ENCODE measurements around the gene MRPL9. TPM values are rescaled to one million over a fixed set of nuclear protein-coding genes. Genes with fewer than 3 reads are reported as not detected.
A peak's percentile ranks its signal among the peaks of the same experiment; 100 is the strongest.

MRPL9 gene
- total and polyA plus RNA-seq, 4 experiments from 2014 or later = 75.5 to 160 (median 108) TPM

GRCh38 chr1:151718666-151719065 is 44.6 kb downstream of the MRPL9 start:
- peaks cover 14 to 37% (median 27%) of the 10 kb centered on the region in 4 donors for H3K4me1 Mint-ChIP-seq
- Histone ChIP-seq H3K36me3 (ENCODE audit: insufficient read depth, low read length) (no peaks in the 10 kb centered on the region), H3K4me1 (ENCODE audit: insufficient read depth, low read length) (peaks cover 27% of the 10 kb centered on the region), H3K27ac (ENCODE audit: low read depth, low read length) (no peak overlapping the region), H3K27me3 (ENCODE audit: insufficient read depth, low read length) (peaks cover 35% of the 10 kb centered on the region), H3K4me3 (ENCODE audit: low read length in 2 of 2) (no peak overlapping the region), H3K9me3 (ENCODE audit: control insufficient read depth in 1 of 2, low read length in 2 of 2) (no peaks in the 10 kb centered on the region)
- POLR2A ChIA-PET (ENCODE audit: partially characterized antibody) = no interaction called here
- CTCF ChIA-PET (ENCODE audit: partially characterized antibody) = no interaction called here
- DNase-seq = no peak
- no peak overlapping the region for H3K4me3 Mint-ChIP-seq
- intact Hi-C loops (cut with micrococcal nuclease) = no loop called here
- peaks cover 34 to 56% of the 10 kb centered on the region in 2 donors for H3K27me3 Mint-ChIP-seq
- H3K27ac Mint-ChIP-seq = peak overlapping the region in 1 of 7 donors; percentile 3
- no peaks in the 10 kb centered on the region for H3K36me3 Mint-ChIP-seq
- H3K9me3 Mint-ChIP-seq = no peaks in the 10 kb centered on the region

GRCh38 chr1:151718011-151718431 is 45.3 kb downstream of the MRPL9 start:
- H3K4me3 Mint-ChIP-seq = peak overlapping the region in 1 of 8 donors; percentile 27
- H3K36me3 Mint-ChIP-seq = no peaks in the 10 kb centered on the region
- intact Hi-C loops (cut with micrococcal nuclease) = no loop called here
- POLR2A ChIA-PET (ENCODE audit: partially characterized antibody) = no interaction called here
- no peak for DNase-seq
- peaks cover 14 to 37% (median 27%) of the 10 kb centered on the region in 4 donors for H3K4me1 Mint-ChIP-seq
- H3K27me3 Mint-ChIP-seq = peaks cover 36 to 58% of the 10 kb centered on the region in 2 donors
- CTCF ChIA-PET (ENCODE audit: partially characterized antibody) = no interaction called here
- Histone ChIP-seq H3K27ac (ENCODE audit: low read depth, low read length) (no peak overlapping the region), H3K27me3 (ENCODE audit: insufficient read depth, low read length) (peaks cover 33% of the 10 kb centered on the region), H3K9me3 (ENCODE audit: control insufficient read depth in 1 of 2, low read length in 2 of 2) (no peaks in the 10 kb centered on the region), H3K4me1 (ENCODE audit: insufficient read depth, low read length) (peaks cover 27% of the 10 kb centered on the region), H3K36me3 (ENCODE audit: insufficient read depth, low read length) (no peaks in the 10 kb centered on the region), H3K4me3 (ENCODE audit: low read length in 2 of 2) (no peak overlapping the region)
- no peaks in the 10 kb centered on the region for H3K9me3 Mint-ChIP-seq
- H3K27ac Mint-ChIP-seq = peak overlapping the region in 1 of 7 donors; percentile 13

GRCh38 chr1:151716771-151717631 is 46.3 kb downstream of the MRPL9 start, which contains the start of gene CELF3:
CELF3 (minus strand) TSS chr1:151716803; CDS start chr1:151716020, 783 bp downstream.
- Histone ChIP-seq H3K27me3 (ENCODE audit: insufficient read depth, low read length) (peaks cover 25% of the 10 kb centered on the region), H3K4me1 (ENCODE audit: insufficient read depth, low read length) (peaks cover 23% of the 10 kb centered on the region), H3K4me3 (ENCODE audit: low read length in 2 of 2) (no peak within 1 kb of the TSS), H3K36me3 (ENCODE audit: insufficient read depth, low read length) (no peaks in the 10 kb centered on the region), H3K27ac (ENCODE audit: low read depth, low read length) (no peak within 1 kb of the TSS), H3K9me3 (ENCODE audit: control insufficient read depth in 1 of 2, low read length in 2 of 2) (no peaks in the 10 kb centered on the region)
- Mint-ChIP-seq H3K27ac (peak within 1 kb of the TSS in 5 of 7 donors; percentile 13 to 71 (median 39)), H3K4me3 (peak within 1 kb of the TSS in 6 of 8 donors; percentile 39 to 74 (median 54)), H3K27me3 (peaks cover 38 to 57% of the 10 kb centered on the region in 2 donors), H3K9me3 (no peaks in the 10 kb centered on the region), H3K4me1 (peaks cover 14 to 37% (median 25%) of the 10 kb centered on the region in 4 donors), H3K36me3 (no peaks in the 10 kb centered on the region)
- POLR2A ChIA-PET (ENCODE audit: partially characterized antibody) = interaction anchor here (0.6 to 1.0 kb wide), 2 partner anchors 119 to 146 kb away, joined by 3 to 4 read pairs; no protein-coding TSS in a partner anchor
- intact Hi-C loops (cut with micrococcal nuclease) = no loop called here
- DNase-seq = peak; percentile 29 to 48 (median 34)
- CTCF ChIA-PET (ENCODE audit: partially characterized antibody) = interaction anchor here (1.0 to 1.4 kb wide), 3 partner anchors 18 to 304 kb away, joined by 3 to 5 read pairs (median 3); no protein-coding TSS in a partner anchor

GRCh38 chr1:151716405-151716762 is 46.9 kb downstream of the MRPL9 start:
- Histone ChIP-seq H3K27me3 (ENCODE audit: insufficient read depth, low read length) (peaks cover 22% of the 10 kb centered on the region), H3K9me3 (ENCODE audit: control insufficient read depth in 1 of 2, low read length in 2 of 2) (no peaks in the 10 kb centered on the region), H3K4me3 (ENCODE audit: low read length in 2 of 2) (no peak overlapping the region), H3K36me3 (ENCODE audit: insufficient read depth, low read length) (no peaks in the 10 kb centered on the region), H3K4me1 (ENCODE audit: insufficient read depth, low read length) (peaks cover 17% of the 10 kb centered on the region), H3K27ac (ENCODE audit: low read depth, low read length) (no peak overlapping the region)
- H3K36me3 Mint-ChIP-seq = no peaks in the 10 kb centered on the region
- intact Hi-C loops (cut with micrococcal nuclease) = no loop called here
- DNase-seq = no peak
- peak overlapping the region in 1 of 7 donors; percentile 39 for H3K27ac Mint-ChIP-seq
- no peaks in the 10 kb centered on the region for H3K9me3 Mint-ChIP-seq
- peaks cover 38 to 56% of the 10 kb centered on the region in 2 donors for H3K27me3 Mint-ChIP-seq
- CTCF ChIA-PET (ENCODE audit: partially characterized antibody) = interaction anchor here (1.0 to 1.4 kb wide), 3 partner anchors 18 to 304 kb away, joined by 3 to 5 read pairs (median 3); no protein-coding TSS in a partner anchor
- POLR2A ChIA-PET (ENCODE audit: partially characterized antibody) = interaction anchor here (1.0 kb wide), 1 partner anchor 120 kb away, joined by 4 read pairs; no protein-coding TSS in a partner anchor
- H3K4me3 Mint-ChIP-seq = no peak overlapping the region
- H3K4me1 Mint-ChIP-seq = peaks cover 14 to 35% (median 22%) of the 10 kb centered on the region in 4 donors

DNA sequence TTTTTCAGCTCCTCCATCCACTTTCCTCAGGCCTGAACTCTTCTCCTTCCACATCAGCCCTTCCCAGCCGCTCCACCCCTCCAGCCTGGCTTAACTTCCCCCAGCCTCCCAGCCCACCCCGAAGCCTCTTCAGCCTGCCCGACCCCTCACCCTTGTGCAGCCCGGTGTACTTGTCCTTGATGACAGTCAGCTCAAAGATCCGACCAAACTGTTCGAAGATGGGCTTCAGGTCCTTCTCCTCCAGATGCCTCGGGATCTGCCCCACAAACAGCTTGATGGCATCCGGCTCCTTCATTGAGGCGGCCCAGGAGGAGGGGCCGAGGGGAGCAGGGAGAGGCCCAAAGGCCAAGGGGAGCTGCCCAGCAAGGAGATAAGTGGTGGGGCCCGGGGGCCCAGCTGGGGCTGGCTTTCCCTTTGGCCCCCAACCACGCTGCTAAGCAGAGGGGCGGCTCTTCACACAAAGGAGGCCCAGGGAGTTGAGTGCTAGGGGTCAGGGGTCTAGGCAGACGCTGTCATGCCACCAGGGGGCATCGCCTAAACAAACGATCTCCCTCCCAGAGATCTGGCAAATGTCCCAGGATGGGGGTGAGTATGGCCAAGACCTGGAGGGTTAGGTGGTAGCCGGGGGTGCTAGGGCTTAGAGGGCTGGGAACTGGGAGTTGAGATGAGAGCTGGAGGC is 47.4 kb downstream of the MRPL9 start:
- no peak for DNase-seq
- Mint-ChIP-seq H3K4me1 (peaks cover 12 to 30% (median 18%) of the 10 kb centered on the region in 4 donors), H3K9me3 (no peaks in the 10 kb centered on the region), H3K27me3 (peaks cover 38 to 55% of the 10 kb centered on the region in 2 donors), H3K27ac (peak overlapping the region in 1 of 7 donors; percentile 39), H3K36me3 (no peaks in the 10 kb centered on the region), H3K4me3 (no peak overlapping the region)
- CTCF ChIA-PET (ENCODE audit: partially characterized antibody) = interaction anchor here (1.1 to 1.4 kb wide), 2 partner anchors 19 to 303 kb away, joined by 3 to 5 read pairs; no protein-coding TSS in a partner anchor
- POLR2A ChIA-PET (ENCODE audit: partially characterized antibody) = no interaction called here
- no peaks in the 10 kb centered on the region for H3K36me3 ChIP-seq (ENCODE audit: insufficient read depth, low read length)
- intact Hi-C loops (cut with micrococcal nuclease) = no loop called here
- no peak overlapping the region for H3K27ac ChIP-seq (ENCODE audit: low read depth, low read length)
- H3K4me3 ChIP-seq (ENCODE audit: low read length in 2 of 2) = no peak overlapping the region
- H3K9me3 ChIP-seq (ENCODE audit: control insufficient read depth in 1 of 2, low read length in 2 of 2) = no peaks in the 10 kb centered on the region
- H3K4me1 ChIP-seq (ENCODE audit: insufficient read depth, low read length) = peaks cover 14% of the 10 kb centered on the region
- H3K27me3 ChIP-seq (ENCODE audit: insufficient read depth, low read length) = peaks cover 22% of the 10 kb centered on the region

- ChIA-PET CTCF (ENCODE audit: partially characterized antibody) (interaction anchor here (0.6 kb wide), 1 partner anchor 269 kb away, joined by 4 read pairs; no protein-coding TSS in a partner anchor), POLR2A (ENCODE audit: partially characterized antibody) (no interaction called here)
- peaks cover 7% of the 10 kb centered on the region for H3K4me1 ChIP-seq (ENCODE audit: insufficient read depth, low read length)
- peaks cover 7 to 22% (median 10%) of the 10 kb centered on the region in 4 donors for H3K4me1 Mint-ChIP-seq
- H3K36me3 ChIP-seq (ENCODE audit: insufficient read depth, low read length) = no peaks in the 10 kb centered on the region
- H3K27me3 Mint-ChIP-seq = peaks cover 38 to 52% of the 10 kb centered on the region in 2 donors
- H3K4me3 ChIP-seq (ENCODE audit: low read length in 2 of 2) = no peak overlapping the region
- peaks cover 22% of the 10 kb centered on the region for H3K27me3 ChIP-seq (ENCODE audit: insufficient read depth, low read length)
- H3K36me3 Mint-ChIP-seq = no peaks in the 10 kb centered on the region
- no peak overlapping the region for H3K4me3 Mint-ChIP-seq
- no peaks in the 10 kb centered on the region for H3K9me3 ChIP-seq (ENCODE audit: control insufficient read depth in 1 of 2, low read length in 2 of 2)
- H3K27ac ChIP-seq (ENCODE audit: low read depth, low read length) = no peak overlapping the region
- intact Hi-C loops (cut with micrococcal nuclease) = no loop called here
- no peak for DNase-seq
- no peaks in the 10 kb centered on the region for H3K9me3 Mint-ChIP-seq
- no peak overlapping the region for H3K27ac Mint-ChIP-seq
Measured at GRCh38 chr1:151714820-151715725, 48.2 kb downstream of the MRPL9 start.
